Prostate gland (tissue), 2 donors: Measurements from ENCODE around the gene IGF2BP3.

Source experiments
- CTCF ChIP-seq, 4 experiments: fragments of 200-600 bp in 2 of 4; fragments of 450-650 bp in 2 of 4; sonication (generic) in 2 of 4; IDR thresholded peaks; 1 replicate in 3 of 4; 2 replicates in 1 of 4; pipeline ENCODE4 v1.5.1; 2016 to 2019; ENCODE audit warnings: antibody characterized with exemption in 4 of 4, mild to moderate bottlenecking in 2 of 4, moderate library complexity in 2 of 4
- POLR2AphosphoS5 ChIP-seq: sonication (generic); formaldehyde crosslinking; IDR thresholded peaks from one replicate; pipeline ENCODE4 v1.6.1; 2017; ENCODE audit warnings: antibody characterized with exemption

GRCh38 chr7:23472956-23473843 is 2.9 kb upstream of the IGF2BP3 start:
- TF ChIP-seq CTCF (IDR thresholded peaks at IDR 0.05) (no peak), POLR2AphosphoS5 (no peak)
